OCI-LY1 (cell line): Measurements from ENCODE around the gene KMT5C.

ENCODE experiments used
- CTCF ChIP-seq: fragments of 200-600 bp; sonication (generic), shearing (Covaris generic); IDR thresholded peaks from 2 replicates; pipeline ENCODE4 v1.5.1; 2017; ENCODE audit warnings: mild to moderate bottlenecking, antibody characterized with exemption, low read length, moderate library complexity, mixed read lengths
- EZH2 ChIP-seq: fragments of 200-600 bp; sonication (generic), shearing (Covaris generic); IDR thresholded peaks from 2 replicates; pipeline ENCODE4 v1.8.0; 2017; ENCODE audit warnings: borderline replicate concordance, mixed run types, mild to moderate bottlenecking, antibody characterized with exemption, low read length, moderate library complexity, mixed read lengths

DNA sequence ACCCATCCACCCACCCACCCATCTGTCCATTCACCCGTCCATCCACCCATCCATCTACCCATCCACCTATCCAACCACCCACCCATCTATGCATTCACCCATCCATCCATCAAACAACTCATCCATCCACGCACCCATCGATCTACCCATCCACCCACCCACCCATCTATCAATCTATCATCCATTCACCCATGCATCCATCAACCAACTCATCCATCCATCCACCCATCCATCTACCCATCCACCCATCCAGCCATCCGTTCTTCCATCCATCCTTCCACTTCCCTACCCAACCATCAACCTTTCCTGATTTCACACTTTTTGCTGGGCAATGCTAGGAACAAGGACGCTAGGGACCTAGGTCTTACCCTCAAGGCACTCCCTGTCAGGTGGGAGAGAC, 42.3 kb downstream of the KMT5C start:
- TF ChIP-seq CTCF, result no peak
- no peak for TF ChIP-seq EZH2
